GM12801 (cell line): ENCODE data around the gene HSP90AA1.

ENCODE experiments used
- CTCF ChIP-seq: IDR thresholded peaks from one replicate; pipeline ENCODE4 v1.5.1; 2011; ENCODE audit warnings: control low read depth; ENCODE audit not compliant: insufficient read length; ENCODE audit errors: extremely low read depth

HSP90AA1 gene

GRCh38 chr14:102079700-102079979, 7.2 kb downstream of the HSP90AA1 start:
- TF ChIP-seq CTCF: no peak

- no peak for TF ChIP-seq CTCF
These were observed 7.8 kb downstream of the HSP90AA1 start for GRCh38 chr14:102078831-102079699.

GRCh38 chr14:102077382-102077709, 9.5 kb downstream of the HSP90AA1 start:
- TF ChIP-seq CTCF: no peak

DNA sequence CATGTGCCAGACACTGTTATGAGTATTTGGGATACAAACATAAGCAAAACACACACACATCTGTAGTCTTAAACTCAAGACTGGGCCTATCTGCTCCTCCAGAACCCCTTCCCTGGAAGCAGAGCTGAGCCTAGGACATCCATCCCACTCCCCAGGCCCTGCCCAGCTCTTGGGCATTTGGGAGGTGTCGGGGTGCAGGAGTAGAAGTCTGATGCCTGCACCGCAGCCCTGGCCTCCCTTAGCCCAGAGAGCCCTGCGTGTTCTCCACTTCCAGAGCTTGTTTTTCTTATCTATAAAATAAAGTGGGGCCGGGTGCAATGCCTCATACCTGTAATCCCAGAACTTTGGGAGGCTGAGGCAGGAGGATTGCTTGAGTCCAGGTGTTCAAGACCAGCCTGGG, 11.7 kb downstream of the HSP90AA1 start:
- TF ChIP-seq CTCF: no peak

GRCh38 chr14:102074415-102074964, 12.4 kb downstream of the HSP90AA1 start:
- no peak for TF ChIP-seq CTCF

GRCh38 chr14:102071283-102071998, 15.4 kb downstream of the HSP90AA1 start:
- no peak for TF ChIP-seq CTCF

- no peak for TF ChIP-seq CTCF
These were observed 20.8 kb downstream of the HSP90AA1 start for GRCh38 chr14:102066041-102066451.
